Activated naive CD4-positive, alpha-beta T cell treated with anti-CD3 and anti-CD28 coated beads for 36 hours (primary cell): ENCODE results near the gene FXYD1. TPM values are rescaled to one million over a fixed set of nuclear protein-coding genes. Genes with fewer than 3 reads are reported as not detected.
A peak's percentile ranks its signal among the peaks of the same experiment; 100 is the strongest.

Experiments used
- CTCF ChIA-PET: fragments of 350-600 bp; sonication (Branson Sonifier 250); formaldehyde crosslinking; loops from one replicate; lab custom pipeline; 2021; ENCODE audit warnings: antibody characterized with exemption; lab: Charles Lee
- DNase-seq: peaks from one replicate; pipeline ENCODE4 v3.0.0-alpha.2; 2020
- H3K27ac Mint-ChIP-seq: one replicate; pipeline ENCODE4 v1.8.0; 2021; ENCODE audit warnings: mild to moderate bottlenecking, mixed read lengths
- H3K27me3 Mint-ChIP-seq: one replicate; pipeline ENCODE4 v1.8.0; 2021; ENCODE audit warnings: low read depth, mixed read lengths
- H3K36me3 Mint-ChIP-seq: one replicate; pipeline ENCODE4 v1.8.0; 2021; ENCODE audit warnings: low read depth, mixed read lengths
- H3K4me1 Mint-ChIP-seq: one replicate; pipeline ENCODE4 v1.8.0; 2021; ENCODE audit warnings: low read depth, mixed read lengths
- H3K4me3 Mint-ChIP-seq: one replicate; pipeline ENCODE4 v1.8.0; 2021; ENCODE audit warnings: mild to moderate bottlenecking, moderate library complexity, mixed read lengths
- H3K9me3 Mint-ChIP-seq: one replicate; pipeline ENCODE4 v1.8.0; 2021; ENCODE audit warnings: mixed read lengths
- intact Hi-C: fragments of 100-400 bp; cut with micrococcal nuclease; formaldehyde crosslinking; loops from one replicate; pipeline ENCODE4 v1.15.1; 2023
- total RNA-seq, 2 experiments: library from RNA; stranded (reverse); gene quantifications; one replicate each; pipeline ENCODE4 v1.2.3, GENCODE V29; 2021

FXYD1 gene
- total RNA-seq, result 1 to 10 TPM; 3.3 to 3.4 TPM

GRCh38 chr19:35138305-35138892 is at the start of gene FXYD1:
FXYD1 (plus strand) TSS chr19:35138824; CDS start chr19:35140080, 1,256 bp downstream.
- Mint-ChIP-seq H3K4me1 (peaks cover 18% of the 10 kb centered on the region), H3K36me3 (no peaks in the 10 kb centered on the region), H3K4me3 (no peak within 1 kb of the TSS), H3K9me3 (no peaks in the 10 kb centered on the region), H3K27me3 (no peaks in the 10 kb centered on the region), H3K27ac (no peak within 1 kb of the TSS)
- DNase-seq, result no peak
- CTCF ChIA-PET, result interaction anchor here (1.1 kb wide), 1 partner anchor 11 kb away, joined by 3 read pairs; no protein-coding TSS in a partner anchor
- intact Hi-C loops, result no loop called here

- no peaks in the 10 kb centered on the region for H3K36me3 Mint-ChIP-seq
- CTCF ChIA-PET, result interaction anchor here (0.7 to 4.3 kb wide), 10 partner anchors 8 to 122 kb away, joined by 3 to 23 read pairs (median 3); no protein-coding TSS in a partner anchor
- DNase-seq, result no peak
- intact Hi-C loops, result no loop called here
- H3K4me1 Mint-ChIP-seq, result peaks cover 1% of the 10 kb centered on the region
- no peak overlapping the region for H3K4me3 Mint-ChIP-seq
- no peak overlapping the region for H3K27ac Mint-ChIP-seq
- peaks cover 5% of the 10 kb centered on the region for H3K27me3 Mint-ChIP-seq
- H3K9me3 Mint-ChIP-seq, result no peaks in the 10 kb centered on the region
These were observed 49.1 kb upstream of the FXYD1 start for GRCh38 chr19:35089554-35089953.

- intact Hi-C loops, result loop anchor here (1.0 kb wide), 4 partner anchors 23 to 451 kb away; no protein-coding TSS in a partner anchor
- CTCF ChIA-PET, result interaction anchor here (0.7 to 4.3 kb wide), 10 partner anchors 8 to 122 kb away, joined by 3 to 23 read pairs (median 3); no protein-coding TSS in a partner anchor
- Mint-ChIP-seq H3K4me3 (no peak overlapping the region), H3K27me3 (peaks cover 5% of the 10 kb centered on the region), H3K27ac (no peak overlapping the region), H3K4me1 (peaks cover 1% of the 10 kb centered on the region), H3K9me3 (no peaks in the 10 kb centered on the region), H3K36me3 (no peaks in the 10 kb centered on the region)
- DNase-seq, result no peak
These were observed 48.5 kb upstream of the FXYD1 start for GRCh38 chr19:35090160-35090505.

- H3K27me3 Mint-ChIP-seq, result peaks cover 5% of the 10 kb centered on the region
- peak; percentile 64 for DNase-seq
- intact Hi-C loops, result loop anchor here (1.0 kb wide), 4 partner anchors 23 to 451 kb away; no protein-coding TSS in a partner anchor
- peaks cover 1% of the 10 kb centered on the region for H3K4me1 Mint-ChIP-seq
- H3K9me3 Mint-ChIP-seq, result no peaks in the 10 kb centered on the region
- H3K36me3 Mint-ChIP-seq, result no peaks in the 10 kb centered on the region
- no peak overlapping the region for H3K4me3 Mint-ChIP-seq
- CTCF ChIA-PET, result interaction anchor here (0.7 to 4.3 kb wide), 12 partner anchors 9 to 123 kb away, joined by 3 to 23 read pairs (median 4); no protein-coding TSS in a partner anchor
- H3K27ac Mint-ChIP-seq, result no peak overlapping the region
These were observed 48.0 kb upstream of the FXYD1 start for GRCh38 chr19:35090506-35091214.

- H3K4me3 Mint-ChIP-seq, result no peak overlapping the region
- intact Hi-C loops, result no loop called here
- peaks cover 5% of the 10 kb centered on the region for H3K27me3 Mint-ChIP-seq
- no peak overlapping the region for H3K27ac Mint-ChIP-seq
- no peak for DNase-seq
- H3K36me3 Mint-ChIP-seq, result no peaks in the 10 kb centered on the region
- CTCF ChIA-PET, result interaction anchor here (0.6 to 4.3 kb wide), 4 partner anchors 9 to 50 kb away, joined by 3 to 23 read pairs (median 14); no protein-coding TSS in a partner anchor
- peaks cover 1% of the 10 kb centered on the region for H3K4me1 Mint-ChIP-seq
- no peaks in the 10 kb centered on the region for H3K9me3 Mint-ChIP-seq
These were observed 45.2 kb upstream of the FXYD1 start for GRCh38 chr19:35093430-35093829.

GRCh38 chr19:35093941-35094647 is 44.5 kb upstream of the FXYD1 start:
- no peak overlapping the region for H3K4me3 Mint-ChIP-seq
- CTCF ChIA-PET, result interaction anchor here (0.6 kb wide), 1 partner anchor 8 kb away, joined by 3 read pairs; no protein-coding TSS in a partner anchor
- H3K4me1 Mint-ChIP-seq, result peaks cover 1% of the 10 kb centered on the region
- no peaks in the 10 kb centered on the region for H3K9me3 Mint-ChIP-seq
- intact Hi-C loops, result no loop called here
- no peaks in the 10 kb centered on the region for H3K36me3 Mint-ChIP-seq
- no peak overlapping the region for H3K27ac Mint-ChIP-seq
- DNase-seq, result no peak
- H3K27me3 Mint-ChIP-seq, result peaks cover 5% of the 10 kb centered on the region

GRCh38 chr19:35094656-35095055 is 44.0 kb upstream of the FXYD1 start:
- no peak for DNase-seq
- Mint-ChIP-seq H3K27ac (no peak overlapping the region), H3K4me3 (no peak overlapping the region), H3K36me3 (no peaks in the 10 kb centered on the region), H3K27me3 (peaks cover 4% of the 10 kb centered on the region), H3K9me3 (no peaks in the 10 kb centered on the region), H3K4me1 (peaks cover 1% of the 10 kb centered on the region)
- intact Hi-C loops, result no loop called here
- CTCF ChIA-PET, result no interaction called here

GRCh38 chr19:35095667-35096368 is 42.8 kb upstream of the FXYD1 start:
- intact Hi-C loops, result no loop called here
- no peak overlapping the region for H3K27ac Mint-ChIP-seq
- CTCF ChIA-PET, result interaction anchor here (2.1 kb wide), 1 partner anchor 52 kb away, joined by 5 read pairs; no protein-coding TSS in a partner anchor

GRCh38 chr19:35098413-35099049 is 40.1 kb upstream of the FXYD1 start:
- CTCF ChIA-PET, result interaction anchor here (0.6 kb wide), 1 partner anchor 406 kb away, joined by 4 read pairs; no protein-coding TSS in a partner anchor
- H3K27ac Mint-ChIP-seq, result no peak overlapping the region
- H3K9me3 Mint-ChIP-seq, result no peaks in the 10 kb centered on the region
- intact Hi-C loops, result no loop called here
- H3K36me3 Mint-ChIP-seq, result no peaks in the 10 kb centered on the region
- H3K27me3 Mint-ChIP-seq, result no peaks in the 10 kb centered on the region
- no peak overlapping the region for H3K4me3 Mint-ChIP-seq
- no peaks in the 10 kb centered on the region for H3K4me1 Mint-ChIP-seq
- DNase-seq, result no peak

More at GRCh38 chr19:35095667-35096368, 42.8 kb upstream of the FXYD1 start:
- H3K27me3 Mint-ChIP-seq, result no peaks in the 10 kb centered on the region
- H3K4me1 Mint-ChIP-seq, result no peaks in the 10 kb centered on the region
- H3K36me3 Mint-ChIP-seq, result no peaks in the 10 kb centered on the region
- no peaks in the 10 kb centered on the region for H3K9me3 Mint-ChIP-seq
- no peak for DNase-seq
- no peak overlapping the region for H3K4me3 Mint-ChIP-seq

GRCh38 chr19:35099155-35099896 is 39.3 kb upstream of the FXYD1 start:
- intact Hi-C loops, result no loop called here
- Mint-ChIP-seq H3K27me3 (no peaks in the 10 kb centered on the region), H3K9me3 (no peaks in the 10 kb centered on the region), H3K4me3 (no peak overlapping the region), H3K27ac (no peak overlapping the region), H3K36me3 (no peaks in the 10 kb centered on the region), H3K4me1 (no peaks in the 10 kb centered on the region)
- CTCF ChIA-PET, result interaction anchor here (1.7 kb wide), 1 partner anchor 16 kb away, joined by 6 read pairs; no protein-coding TSS in a partner anchor
- DNase-seq, result no peak

GRCh38 chr19:35099897-35100275 is 38.7 kb upstream of the FXYD1 start:
- no peaks in the 10 kb centered on the region for H3K9me3 Mint-ChIP-seq
- CTCF ChIA-PET, result interaction anchor here (1.0 to 1.7 kb wide), 2 partner anchors 15 to 16 kb away, joined by 4 to 6 read pairs; partner anchors contain the start of gene FXYD3
- H3K27ac Mint-ChIP-seq, result no peak overlapping the region
- intact Hi-C loops, result no loop called here
- no peak overlapping the region for H3K4me3 Mint-ChIP-seq
- no peaks in the 10 kb centered on the region for H3K36me3 Mint-ChIP-seq
- H3K27me3 Mint-ChIP-seq, result no peaks in the 10 kb centered on the region
- no peak for DNase-seq
- no peaks in the 10 kb centered on the region for H3K4me1 Mint-ChIP-seq
